H1 (cell line): Measurements from ENCODE around the gene TP53RK. TPM values are rescaled to one million over a fixed set of nuclear protein-coding genes. Genes with fewer than 3 reads are reported as not detected.

ENCODE experiments used
- CTCF ChIA-PET: fragments of 300-600 bp; sonication (Branson Sonifier 250); formaldehyde crosslinking; loops from one replicate; lab custom pipeline; 2021; ENCODE audit not compliant: partially characterized antibody; lab: Charles Lee
- POLR2A ChIA-PET: fragments of 300-600 bp; sonication (Branson Sonifier 250); formaldehyde crosslinking; loops from one replicate; lab custom pipeline; 2021; ENCODE audit warnings: inconsistent platforms; ENCODE audit not compliant: partially characterized antibody; lab: Charles Lee
- DNase-seq, 2 experiments: peaks; one replicate each; pipeline versions ENCODE4 v3.0.0 to v3.0.0-alpha.2; 2010 to 2022; ENCODE audit warnings: low spot score in 2 of 2, low read depth in 1 of 2, mixed read lengths in 1 of 2
- FAIRE-seq: peaks from 2 replicates; lab custom pipeline; 2011; peaks lifted over from hg19 to GRCh38; lab: Jason Lieb, UNC
- H2AFZ ChIP-seq: 2 replicates; pipeline ENCODE4 v1.8.1; 2012; ENCODE audit warnings: low read length, inconsistent platforms
- H2AK5ac ChIP-seq: 2 replicates; pipeline ENCODE4 v1.6.1; 2013; ENCODE audit warnings: low read depth, low read length
- H2BK120ac ChIP-seq: replicated peaks from 2 replicates; pipeline ENCODE3; 2013; ENCODE audit warnings: low read depth, low read length, inconsistent platforms
- H2BK12ac ChIP-seq: 2 replicates; pipeline ENCODE4 v1.6.1; 2013; ENCODE audit warnings: low read depth, low read length
- H2BK15ac ChIP-seq: 2 replicates; pipeline ENCODE4 v1.6.1; 2013; ENCODE audit warnings: low read length
- H2BK20ac ChIP-seq: 2 replicates; pipeline ENCODE4 v1.6.1; 2013; ENCODE audit warnings: low read length
- H2BK5ac ChIP-seq: 2 replicates; pipeline ENCODE4 v1.6.1; 2013; ENCODE audit warnings: low read depth, low read length
- H3K14ac ChIP-seq: 2 replicates; pipeline ENCODE4 v1.6.1; 2013; ENCODE audit warnings: inconsistent platforms; ENCODE audit not compliant: insufficient read length
- H3K18ac ChIP-seq: 2 replicates; pipeline ENCODE4 v1.6.1; 2013; ENCODE audit warnings: low read length; ENCODE audit errors: extremely low read depth
- H3K23ac ChIP-seq: 2 replicates; pipeline ENCODE4 v1.6.1; 2013; ENCODE audit warnings: inconsistent platforms; ENCODE audit not compliant: insufficient read length
- H3K23me2 ChIP-seq: 2 replicates; pipeline ENCODE4 v1.6.1; 2013; ENCODE audit warnings: low read depth, low read length
- H3K27ac ChIP-seq: 2 replicates; pipeline ENCODE4 v1.6.1; 2011; ENCODE audit warnings: low read depth, low read length, inconsistent platforms
- H3K27me3 ChIP-seq, 4 experiments: replicated peaks in 1 of 4; 1 replicate in 1 of 4; 2 replicates in 3 of 4; pipeline versions ENCODE4 v1.6.1 to v1.8.1; 2011 to 2013; ENCODE audit warnings: low read length in 3 of 4, mild to moderate bottlenecking in 3 of 4, inconsistent platforms in 2 of 4, mixed read lengths in 2 of 4, moderate library complexity in 1 of 4; ENCODE audit not compliant: control insufficient read depth in 3 of 4, insufficient read depth in 3 of 4; ENCODE audit errors: extremely low read depth in 1 of 4
- H3K36me3 ChIP-seq, 4 experiments: 2 replicates each; pipeline versions ENCODE4 v1.6.1 to v1.8.1; 2011 to 2013; ENCODE audit warnings: mild to moderate bottlenecking in 4 of 4, low read length in 3 of 4, moderate library complexity in 2 of 4, control low read depth in 1 of 4, inconsistent platforms in 1 of 4; ENCODE audit not compliant: insufficient read depth in 4 of 4, control insufficient read depth in 2 of 4
- H3K4ac ChIP-seq: replicated peaks from 2 replicates; pipeline ENCODE3; 2013; ENCODE audit warnings: low read length, low read depth, mixed read lengths, inconsistent platforms; ENCODE audit not compliant: insufficient read length
- H3K4me1 ChIP-seq, 4 experiments: replicated peaks in 1 of 4; 1 replicate in 1 of 4; 2 replicates in 3 of 4; pipeline versions ENCODE4 v1.6.1 to v1.8.1; 2011 to 2013; ENCODE audit warnings: low read length in 3 of 4, inconsistent platforms in 2 of 4, mixed read lengths in 1 of 4; ENCODE audit not compliant: insufficient read depth in 4 of 4, control insufficient read depth in 3 of 4
- H3K4me2 ChIP-seq, 2 experiments: 2 replicates each; pipeline versions ENCODE4 v1.6.1 to v1.8.1; 2011 to 2013; ENCODE audit warnings: low read depth in 2 of 2, low read length in 2 of 2, control low read depth in 1 of 2, inconsistent platforms in 1 of 2, mild to moderate bottlenecking in 1 of 2; ENCODE audit not compliant: insufficient read depth in 1 of 2
- H3K4me3 ChIP-seq, 4 experiments: fragments of 200-600, 300-600 bp in 1 of 4; sonication (generic), shearing (Covaris generic), sonication (Bioruptor Twin) in 1 of 4; 2 replicates each; pipeline versions ENCODE4 v1.5.1 to v1.8.1; 2011 to 2016; ENCODE audit warnings: low read length in 4 of 4, low read depth in 3 of 4, control low read depth in 2 of 4, inconsistent platforms in 2 of 4, mild to moderate bottlenecking in 2 of 4, mixed read lengths in 1 of 4, moderate library complexity in 1 of 4; ENCODE audit not compliant: insufficient read depth in 2 of 4; ENCODE audit errors: extremely low read depth in 1 of 4
- H3K56ac ChIP-seq: replicated peaks from 2 replicates; pipeline ENCODE3; 2013; ENCODE audit warnings: low read depth, mild to moderate bottlenecking, mixed read lengths, low read length, inconsistent platforms; ENCODE audit not compliant: insufficient read length
- H3K79me1 ChIP-seq: 2 replicates; pipeline ENCODE4 v1.6.1; 2013; ENCODE audit warnings: low read depth, low read length, control low read depth
- H3K79me2 ChIP-seq, 2 experiments: 2 replicates each; pipeline versions ENCODE4 v1.6.1 to v1.8.1; 2012 to 2013; ENCODE audit warnings: low read length in 2 of 2, mild to moderate bottlenecking in 2 of 2, inconsistent platforms in 1 of 2; ENCODE audit not compliant: insufficient read depth in 2 of 2, control insufficient read depth in 1 of 2
- H3K9ac ChIP-seq, 4 experiments: replicated peaks in 1 of 4; 1 replicate in 1 of 4; 2 replicates in 3 of 4; pipeline versions ENCODE4 v1.6.1 to v1.8.1; 2011 to 2013; ENCODE audit warnings: low read depth in 3 of 4, low read length in 3 of 4, control low read depth in 2 of 4, mild to moderate bottlenecking in 2 of 4, moderate library complexity in 2 of 4, inconsistent platforms in 1 of 4; ENCODE audit errors: extremely low read depth in 1 of 4
- H3K9me3 ChIP-seq, 2 experiments: 2 replicates each; pipeline versions ENCODE4 v1.6.1 to v1.8.1; 2012 to 2013; ENCODE audit warnings: mild to moderate bottlenecking in 2 of 2, moderate library complexity in 2 of 2, control low read depth in 1 of 2, inconsistent platforms in 1 of 2, low read depth in 1 of 2, low read length in 1 of 2, mixed read lengths in 1 of 2; ENCODE audit not compliant: insufficient read depth in 2 of 2
- H4K20me1 ChIP-seq, 2 experiments: replicated peaks in 1 of 2; 2 replicates each; pipeline versions ENCODE3 to v1.8.1; 2011 to 2013; ENCODE audit warnings: inconsistent platforms in 2 of 2, low read length in 2 of 2, mild to moderate bottlenecking in 1 of 2; ENCODE audit not compliant: insufficient read depth in 2 of 2, control insufficient read depth in 1 of 2
- H4K5ac ChIP-seq: 2 replicates; pipeline ENCODE4 v1.6.1; 2013; ENCODE audit warnings: low read length, low read depth, mixed read lengths, inconsistent platforms; ENCODE audit not compliant: insufficient read length
- H4K8ac ChIP-seq: 2 replicates; pipeline ENCODE4 v1.8.0; 2013; ENCODE audit warnings: mild to moderate bottlenecking, moderate library complexity, low read length, inconsistent platforms; ENCODE audit not compliant: insufficient read depth; ENCODE audit errors: extremely low read depth
- H4K91ac ChIP-seq: replicated peaks from 2 replicates; pipeline ENCODE3; 2013; ENCODE audit warnings: low read length, mixed read lengths, inconsistent platforms; ENCODE audit not compliant: insufficient read length
- CEBPB ChIP-seq: IDR thresholded peaks from 2 replicates; pipeline ENCODE4 v1.6.1; 2012; ENCODE audit warnings: low read depth, low read length
- GABPA ChIP-seq: IDR thresholded peaks from 2 replicates; pipeline ENCODE4 v1.6.1; 2011; ENCODE audit warnings: mild to moderate bottlenecking, low read length, moderate library complexity, borderline replicate concordance; ENCODE audit not compliant: insufficient read depth
- WGBS, 2 experiments: shearing (Covaris generic) in 1 of 2; methylation state at CpG; one replicate each; pipeline versions ENCODE4 v1.1.6 to v1.1.7; 2013 to 2015; ENCODE audit warnings: low lambda C conversion rate in 2 of 2, mixed read lengths in 2 of 2, inconsistent platforms in 1 of 2, low coverage in 1 of 2, missing lambda C conversion rate in 1 of 2; ENCODE audit not compliant: insufficient replicate concordance in 2 of 2, insufficient coverage in 1 of 2, insufficient read length in 1 of 2; ENCODE audit errors: extremely low coverage in 1 of 2, missing lambda C conversion rate in 1 of 2; 5-methylcytosine and 5-hydroxymethylcytosine counted together
- polyA plus RNA-seq, 7 experiments: library from polyadenylated mRNA; depleted of rRNA in 3 of 7; stranded (reverse) in 5 of 7; unstranded in 2 of 7; fragments of >200 nt in 5 of 7; fragments of 200-250 nt in 2 of 7; gene quantifications; 1 replicate in 5 of 7; 2 replicates in 1 of 7; 4 replicates in 1 of 7; pipeline versions ENCODE4 v1.2.1 to v1.2.3, GENCODE V29; 2011 to 2013; ENCODE audit warnings: missing spikeins in 2 of 7, mixed read lengths in 2 of 7
- total RNA-seq: library from RNA; stranded (reverse); fragmentation: NEBNext Ultra II Directional; extraction: Animal tissue kit (Norgen Biotek cat#: 25700); gene quantifications from 2 replicates; pipeline ENCODE4 v1.2.1, GENCODE V29; 2021

The TP53RK gene
- total and polyA plus RNA-seq, 2 of the 8 experiments (the other 6 are each of a cell fraction or from before 2014, with no cell fraction given), result 8.5 to 16.3 TPM

DNA sequence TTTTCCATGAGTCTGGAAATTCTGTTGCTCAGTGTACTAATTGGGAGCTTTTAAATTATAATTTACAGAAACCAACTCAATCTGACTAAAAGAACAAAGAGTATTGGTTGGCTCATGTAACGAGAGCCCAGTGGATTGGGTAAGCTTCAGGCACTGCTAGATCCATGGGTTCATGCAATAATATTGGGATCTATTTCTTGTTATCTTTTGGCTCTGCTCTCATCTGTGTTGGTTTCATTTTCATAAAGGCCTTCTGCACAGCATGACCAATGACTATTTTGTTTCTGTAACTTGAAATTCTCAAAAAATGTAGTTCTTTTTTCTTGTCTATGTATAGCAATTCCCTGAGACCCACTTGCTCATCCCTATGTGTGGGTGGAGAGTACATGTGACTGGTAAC lies 32.2 kb upstream of the TP53RK start:
- no peak overlapping the region for H2BK120ac ChIP-seq
- H4K8ac ChIP-seq, result no peak overlapping the region
- peaks cover 8% of the 10 kb centered on the region; the same call in 1 of the 2 replicates for H3K23me2 ChIP-seq
- DNase-seq, result no peak
- no peak overlapping the region for H3K4me2 ChIP-seq
- H3K79me1 ChIP-seq, result no peaks in the 10 kb centered on the region
- peaks cover 0 to 4% of the 10 kb centered on the region in 2 experiments for H4K20me1 ChIP-seq
- no peak overlapping the region for H2BK15ac ChIP-seq
- peaks cover 0 to 12% (median 5%) of the 10 kb centered on the region in 4 experiments; a peak in 3 of 8 replicates for H3K36me3 ChIP-seq
- no peak overlapping the region for H3K23ac ChIP-seq
- H3K9ac ChIP-seq, result no peak overlapping the region
- 88% methylated on average over 1 of the region's 1 CpG; no CpG with 5 or more reads in 1 of the 2 experiments for WGBS, 2 experiments
- H2AK5ac ChIP-seq, result no peak overlapping the region
- H2BK20ac ChIP-seq, result no peak overlapping the region
- no peak overlapping the region for H4K5ac ChIP-seq
- H2BK5ac ChIP-seq, result no peak overlapping the region
- ChIA-PET CTCF (interaction anchor here (0.6 to 1.0 kb wide), 3 partner anchors 32 to 712 kb away, joined by 3 to 4 read pairs (median 3); no protein-coding TSS in a partner anchor), POLR2A (interaction anchor here (1.5 kb wide), 1 partner anchor 11 kb away, joined by 3 read pairs; no protein-coding TSS in a partner anchor)
- H3K18ac ChIP-seq, result no peak overlapping the region
- H3K27ac ChIP-seq, result no peak overlapping the region
- H3K14ac ChIP-seq, result no peak overlapping the region
- no peak for FAIRE-seq
- H3K79me2 ChIP-seq, result no peaks in the 10 kb centered on the region
- no peak overlapping the region for H3K56ac ChIP-seq
- no peak overlapping the region for H3K4ac ChIP-seq
- H2AFZ ChIP-seq, result no peak overlapping the region
- no peak overlapping the region for H2BK12ac ChIP-seq
- no peaks in the 10 kb centered on the region; a peak in 1 of 7 replicates for H3K27me3 ChIP-seq
- H3K4me1 ChIP-seq, result no peaks in the 10 kb centered on the region
- TF ChIP-seq GABPA (no peak), CEBPB (no peak)
- no peak overlapping the region for H4K91ac ChIP-seq
- peaks cover 10% of the 10 kb centered on the region in 2 experiments; a peak in 2 of 4 replicates for H3K9me3 ChIP-seq
- H3K4me3 ChIP-seq, result no peak overlapping the region
